Medulla oblongata (tissue), 1 donor: ENCODE data around the gene FGF6.
A peak's percentile ranks its signal among the peaks of the same experiment; 100 is the strongest.
"Not testable (repeated sequence)": the region's sequence is repeated elsewhere in the genome, so short reads cannot be mapped to it uniquely, and the experiment has no call there.

Source experiments
- DNase-seq: peaks from one replicate; pipeline ENCODE4 v3.0.0-alpha.2; 2015; ENCODE audit errors: extremely low spot score

The FGF6 gene, protein sequence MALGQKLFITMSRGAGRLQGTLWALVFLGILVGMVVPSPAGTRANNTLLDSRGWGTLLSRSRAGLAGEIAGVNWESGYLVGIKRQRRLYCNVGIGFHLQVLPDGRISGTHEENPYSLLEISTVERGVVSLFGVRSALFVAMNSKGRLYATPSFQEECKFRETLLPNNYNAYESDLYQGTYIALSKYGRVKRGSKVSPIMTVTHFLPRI

DNA sequence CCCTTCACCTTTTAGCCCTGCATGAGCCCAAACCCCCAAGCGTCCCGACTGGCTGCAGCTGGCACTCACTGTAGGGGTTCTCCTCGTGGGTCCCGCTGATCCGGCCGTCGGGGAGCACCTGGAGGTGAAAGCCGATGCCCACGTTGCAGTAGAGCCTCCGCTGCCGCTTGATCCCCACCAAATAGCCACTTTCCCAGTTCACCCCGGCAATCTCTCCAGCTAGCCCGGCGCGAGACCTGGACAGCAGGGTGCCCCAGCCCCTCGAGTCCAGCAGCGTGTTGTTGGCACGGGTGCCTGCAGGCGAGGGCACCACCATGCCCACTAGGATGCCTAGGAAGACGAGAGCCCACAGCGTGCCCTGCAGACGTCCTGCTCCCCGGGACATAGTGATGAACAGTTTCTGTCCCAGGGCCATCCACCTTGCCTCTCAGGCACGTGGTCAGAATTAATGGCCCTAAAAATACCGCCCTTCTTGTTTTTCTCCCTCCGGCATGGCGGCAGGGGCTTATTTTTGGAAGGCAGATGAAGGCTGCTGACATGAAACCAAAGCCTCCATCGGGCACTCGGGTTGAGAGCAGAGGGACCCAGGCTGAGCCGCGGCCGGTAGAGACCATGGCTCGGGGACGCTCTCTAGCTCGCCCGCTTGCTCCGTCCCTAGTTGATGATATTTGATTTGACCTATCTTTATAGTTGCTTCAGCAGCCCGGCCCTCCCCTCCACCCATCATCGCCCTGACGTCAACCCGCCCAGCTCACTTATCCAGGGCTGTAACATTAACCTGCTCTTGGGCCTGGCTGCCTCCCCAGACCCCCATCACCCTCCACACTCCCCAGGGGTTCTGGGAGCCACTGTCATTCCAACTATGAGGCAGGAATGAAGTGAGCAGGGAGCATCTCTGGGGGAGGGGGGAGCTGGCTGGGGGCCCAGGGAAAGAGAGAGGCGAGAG, at the start of gene FGF6:
FGF6 (minus strand) TSS at position 660 of the 946 bp plus-strand sequence; CDS start at position 415, 245 bp downstream.
- DNase-seq = no peak

DNA sequence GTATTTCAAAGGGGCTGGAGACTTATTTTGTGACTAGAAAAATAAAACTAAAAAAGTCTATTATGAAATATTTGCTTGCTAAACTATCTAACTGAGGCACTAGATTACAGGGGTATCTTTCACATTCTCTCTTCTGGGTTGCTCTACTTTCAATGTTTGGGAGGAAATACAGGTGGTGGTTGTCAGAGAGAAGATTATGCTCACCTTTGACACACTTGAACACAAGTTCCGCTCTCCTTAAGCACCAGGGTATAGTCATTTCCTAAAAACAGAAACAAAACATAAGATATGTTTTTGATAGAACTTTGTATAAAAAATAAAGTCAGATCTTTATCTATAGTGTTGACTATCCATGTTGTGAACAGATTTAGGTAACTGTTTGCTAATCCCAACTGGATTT, 45.4 kb upstream of the FGF6 start:
- DNase-seq = no peak

DNA sequence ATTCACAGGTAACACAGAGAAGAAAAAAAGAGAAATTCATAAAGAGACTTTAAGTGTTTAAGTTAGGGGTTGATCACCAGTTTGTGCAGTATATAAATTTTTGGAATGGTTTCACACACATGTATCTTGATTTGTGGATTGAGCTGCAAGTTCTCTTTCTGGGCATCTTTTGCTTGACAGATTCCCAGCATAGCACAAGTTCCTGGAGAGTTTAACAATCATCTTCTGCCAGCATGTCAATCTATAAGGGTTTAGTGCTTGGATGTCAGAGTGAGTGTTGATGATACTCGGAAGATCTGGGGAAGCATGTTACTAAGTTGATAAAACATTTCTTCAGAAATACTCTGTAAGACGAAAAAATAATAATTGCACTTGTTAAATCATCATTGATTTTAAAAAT, 43.9 kb upstream of the FGF6 start:
- DNase-seq = no peak

DNA sequence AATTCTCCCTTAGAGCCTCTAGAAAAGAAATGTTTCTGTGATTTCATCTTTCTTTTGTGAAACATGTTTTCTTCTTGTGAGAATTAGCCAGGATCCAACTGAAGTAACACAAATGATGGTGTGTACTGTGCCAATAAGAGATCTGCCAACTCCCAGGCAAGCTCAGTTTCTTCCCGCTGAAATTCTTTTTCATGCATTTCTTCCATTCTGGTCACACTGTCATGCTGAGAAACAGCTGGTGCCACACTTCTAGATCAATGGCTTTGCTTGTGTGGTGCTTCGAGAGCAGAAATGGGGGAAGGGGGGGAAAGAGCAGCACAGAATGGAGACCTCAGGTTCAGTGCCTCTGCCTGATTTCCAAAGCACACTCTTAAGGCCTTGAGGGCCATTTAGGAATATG, 41.4 kb upstream of the FGF6 start:
- peak; percentile 61 for DNase-seq

DNA sequence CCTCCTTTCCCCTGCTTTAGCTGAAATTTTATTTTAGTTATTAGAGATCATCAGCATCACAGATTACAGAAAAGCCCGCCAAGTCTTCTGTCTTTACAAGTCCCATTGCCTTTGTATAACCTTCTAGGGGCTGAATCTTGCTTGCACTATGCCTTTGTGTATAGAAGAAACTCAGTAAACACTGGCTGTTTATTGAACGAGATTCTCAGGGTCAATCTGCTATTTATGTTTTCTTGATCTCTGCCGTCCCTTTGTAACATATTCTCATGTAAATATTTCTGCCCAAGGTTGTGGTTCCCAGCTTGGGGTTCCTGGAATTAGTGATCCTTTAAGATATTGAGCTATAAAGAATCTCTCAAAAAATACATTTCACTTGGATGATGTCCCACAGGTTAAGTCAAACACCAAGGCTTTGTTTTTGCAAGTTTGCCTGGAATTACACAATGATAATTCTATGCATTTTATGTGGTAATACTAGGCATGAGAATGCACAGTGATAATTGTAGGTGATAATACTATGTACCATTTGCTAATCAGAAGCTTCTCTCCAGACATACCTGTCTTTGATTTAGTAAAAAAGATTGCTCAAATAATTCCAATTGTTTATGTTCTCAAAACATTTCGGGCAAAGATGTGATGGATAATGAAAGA, 40.6 kb upstream of the FGF6 start:
- no peak for DNase-seq

DNA sequence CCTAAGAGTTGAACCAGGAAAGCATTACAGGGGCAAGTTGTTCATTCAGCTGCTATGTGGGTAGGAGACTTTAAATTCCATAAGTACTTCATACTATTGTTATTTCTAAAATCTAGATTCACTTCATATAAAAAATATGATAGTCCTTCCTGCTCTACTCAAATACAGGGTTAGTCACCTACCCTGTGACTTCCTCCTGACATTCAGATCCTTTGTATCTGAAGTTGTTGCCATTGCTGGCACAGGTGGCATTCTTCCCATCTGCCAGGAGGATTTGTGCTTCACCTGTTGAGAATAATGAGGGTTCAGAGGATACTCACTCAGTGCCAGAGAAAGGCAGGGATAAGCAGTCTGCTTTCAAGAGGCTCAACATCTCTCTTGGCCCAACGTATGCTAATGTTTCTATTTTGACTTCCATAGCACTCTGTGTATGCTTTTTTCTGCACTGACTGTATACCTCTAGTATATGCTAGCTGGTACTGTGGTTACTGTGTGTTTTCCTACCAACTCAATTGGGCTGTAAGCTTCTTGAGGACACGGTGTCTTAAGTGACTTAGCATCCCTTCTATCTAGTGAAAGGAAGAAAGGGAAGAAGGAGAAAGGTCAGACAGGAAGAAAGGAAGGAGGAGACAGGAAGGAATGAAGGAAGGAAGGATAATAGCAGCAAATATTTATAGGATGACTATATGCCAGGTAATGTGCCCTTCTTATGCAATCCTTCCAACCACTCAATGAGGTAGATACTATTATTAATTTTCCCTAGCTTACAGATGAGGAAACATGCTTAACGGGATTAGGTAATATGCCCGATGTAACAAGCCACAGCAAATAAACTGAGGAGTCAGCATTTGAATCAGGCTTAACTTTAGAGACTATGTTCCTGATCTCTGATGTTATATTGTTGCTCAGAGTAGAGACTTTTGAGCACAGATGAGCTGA, 38.5 kb upstream of the FGF6 start:
- DNase-seq = no peak

DNA sequence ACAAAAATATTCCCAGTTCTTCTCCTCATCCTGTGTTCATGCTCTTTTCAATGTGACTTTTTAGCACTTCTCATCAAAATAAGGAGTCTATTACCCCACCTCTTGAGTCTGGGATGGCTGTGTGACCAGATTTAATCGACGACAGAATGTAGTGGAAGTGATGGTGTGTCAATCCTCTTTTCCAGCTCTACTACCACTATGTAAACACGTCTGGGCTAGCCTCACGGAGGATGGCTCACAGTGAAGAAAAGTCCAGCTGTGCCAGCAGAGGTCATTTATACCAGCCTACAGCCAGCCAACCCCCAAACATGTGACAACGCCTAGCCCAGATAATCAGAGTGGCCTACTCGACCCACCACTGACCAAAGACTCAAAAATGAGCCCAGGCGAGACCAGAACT, 37.3 kb upstream of the FGF6 start:
- DNase-seq = no peak

DNA sequence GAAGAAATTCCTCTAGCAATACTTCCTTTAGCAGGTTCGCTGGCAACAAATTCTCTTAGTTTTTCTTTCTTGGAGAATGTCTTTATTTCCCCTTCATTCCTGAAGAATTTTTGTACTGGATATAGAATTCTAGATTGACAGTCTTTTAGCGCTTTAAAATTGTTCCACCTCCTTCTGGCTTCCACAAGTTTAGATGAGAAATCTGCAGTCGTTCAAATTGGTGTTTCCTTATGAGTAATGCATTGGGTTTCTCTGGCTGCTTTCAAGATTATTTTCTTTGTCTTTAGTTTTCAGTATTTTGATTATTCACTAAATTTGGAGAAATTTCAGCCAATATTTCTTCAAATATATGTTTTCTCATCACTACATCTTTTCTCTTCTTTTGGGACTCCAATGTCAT, 33.3 kb upstream of the FGF6 start:
- no peak for DNase-seq

DNA sequence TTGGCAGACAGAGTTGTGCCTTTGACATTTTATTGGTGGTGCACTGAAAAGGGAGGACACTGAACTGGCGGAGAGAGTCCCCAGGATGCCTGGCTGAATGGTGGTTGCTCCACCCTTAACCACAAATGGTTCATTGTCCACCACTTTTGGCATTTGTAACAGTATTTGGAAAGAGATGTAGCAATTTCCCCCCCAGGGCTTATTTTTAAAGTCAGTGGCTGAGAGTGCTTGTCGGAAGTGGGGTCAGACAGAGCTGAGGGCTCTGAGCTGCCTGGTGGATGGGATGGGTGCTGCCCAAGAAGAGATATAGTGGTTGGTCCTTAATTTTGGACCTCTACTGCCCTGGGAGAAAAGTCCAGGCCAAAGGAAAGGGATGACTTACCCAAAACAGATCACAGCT, 31.5 kb upstream of the FGF6 start:
- no peak for DNase-seq

DNA sequence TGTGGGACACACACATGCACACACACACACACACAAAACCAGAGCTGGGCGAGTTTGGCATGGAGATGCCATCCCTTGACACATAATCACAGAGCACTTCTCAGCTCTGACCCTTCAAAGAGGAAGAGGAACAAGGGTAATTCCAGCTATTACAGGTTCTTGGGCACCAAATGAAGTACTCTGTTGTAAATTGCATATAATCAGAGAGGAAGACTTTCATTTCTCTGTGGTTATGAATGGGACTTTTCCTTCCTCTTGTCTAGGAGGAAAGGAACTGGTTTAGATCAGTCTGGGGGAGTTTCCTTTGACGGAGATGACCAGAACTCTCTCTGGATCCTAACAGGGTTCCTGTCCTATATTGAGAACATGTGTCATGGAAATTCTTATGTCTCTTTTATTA, 26.4 kb upstream of the FGF6 start:
- no peak for DNase-seq

DNA sequence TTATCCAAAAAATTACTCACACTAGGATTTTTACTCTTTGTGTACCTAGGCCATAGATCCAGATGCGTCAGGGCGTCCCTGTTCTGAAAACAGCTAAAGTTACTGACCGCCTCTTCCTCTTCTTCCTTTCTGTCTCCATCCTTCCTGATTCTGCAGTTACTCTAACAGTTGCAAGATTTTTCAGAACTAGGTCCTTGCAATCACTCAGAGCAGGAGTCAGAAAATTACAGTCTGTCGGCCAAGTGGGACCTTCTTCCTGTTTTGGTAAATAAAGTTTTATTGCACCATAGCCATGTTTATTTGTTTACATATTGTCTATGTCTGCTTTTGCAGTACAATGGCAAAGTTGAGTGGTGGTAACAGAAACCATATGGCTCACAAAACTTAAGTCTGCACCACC, 25.6 kb upstream of the FGF6 start:
- DNase-seq = no peak

DNA sequence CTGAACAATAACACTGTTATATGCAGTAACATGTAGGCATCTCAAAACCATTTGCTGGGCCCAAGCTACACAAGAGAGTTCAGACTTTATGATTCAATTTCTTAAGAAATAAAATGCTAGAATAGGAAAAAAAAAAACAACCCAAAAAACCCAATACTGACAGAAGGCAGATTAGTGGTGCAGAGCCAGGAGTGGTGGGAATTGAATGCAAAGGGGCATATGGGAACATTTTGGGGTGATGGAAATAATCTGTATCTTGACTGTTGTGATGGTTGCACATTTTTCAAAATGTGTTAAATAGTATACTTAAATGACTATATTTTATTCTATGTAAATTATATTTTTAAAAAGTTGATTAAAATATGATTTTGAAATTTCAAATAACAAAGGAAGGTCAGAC, 23.4 kb upstream of the FGF6 start:
- no peak for DNase-seq

DNA sequence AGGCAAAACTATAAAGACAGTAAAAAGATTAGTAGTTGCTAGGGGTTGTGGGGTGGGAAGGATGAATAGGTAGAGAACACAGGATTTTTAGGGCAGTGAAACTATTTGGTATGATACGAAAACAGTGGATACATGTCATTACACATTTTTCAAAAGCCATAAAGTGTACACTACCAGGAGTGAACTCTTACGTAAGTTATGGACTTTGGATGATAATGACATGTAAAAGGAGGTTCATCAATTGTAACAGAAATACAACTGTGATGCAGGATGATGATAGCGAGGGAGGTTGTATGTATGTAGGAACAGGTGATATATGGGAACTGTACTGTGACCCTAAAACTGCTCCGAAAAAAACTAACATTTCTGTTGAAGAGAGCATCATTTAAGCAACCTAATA, 15.1 kb upstream of the FGF6 start:
- DNase-seq = no peak

DNA sequence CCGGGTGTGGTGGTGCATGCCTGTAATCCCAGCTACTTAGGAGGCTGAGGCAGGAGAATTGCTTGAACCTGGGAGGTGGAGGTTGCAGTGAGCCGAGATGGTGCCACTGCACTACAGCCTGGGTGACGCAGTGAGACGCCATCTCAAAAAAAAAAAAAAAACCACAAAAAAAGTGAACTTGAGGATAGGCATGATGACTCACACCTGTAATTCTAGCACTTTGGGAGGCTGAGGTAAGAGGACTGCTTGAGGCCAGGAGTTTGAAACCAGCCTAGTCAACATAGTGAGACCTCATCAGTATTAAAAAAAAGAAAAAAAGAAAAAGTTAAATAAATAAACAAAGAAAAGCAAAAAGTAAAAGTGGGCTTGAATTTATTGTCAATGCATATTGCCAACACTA, 10.2 kb upstream of the FGF6 start:
- DNase-seq = not testable (repeated sequence)

DNA sequence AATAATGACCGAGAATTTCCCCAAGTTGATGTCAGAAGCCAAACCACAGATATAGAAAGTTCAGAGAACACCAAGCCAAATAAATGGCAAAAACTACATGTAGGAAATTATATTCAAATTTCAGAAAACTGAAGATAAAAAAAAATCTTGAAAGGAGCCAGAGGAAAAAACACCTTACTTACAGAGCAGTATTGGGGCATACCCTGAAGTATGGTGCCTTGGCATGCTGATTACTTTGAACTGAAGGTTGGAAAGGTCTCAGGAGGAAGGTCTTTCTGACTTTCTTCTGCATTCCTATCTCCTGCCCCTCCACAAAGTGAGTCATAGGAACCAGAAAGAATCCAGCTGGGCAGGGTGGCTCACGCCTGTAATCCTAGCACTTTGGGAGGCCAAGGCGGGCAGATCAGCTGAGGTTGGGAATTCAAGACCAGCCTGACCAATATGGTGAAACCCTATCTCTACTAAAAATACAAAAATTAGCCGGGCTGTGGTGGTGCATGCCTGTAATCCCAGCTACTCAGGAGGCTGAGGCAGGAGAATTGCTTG, 8.8 kb upstream of the FGF6 start:
- DNase-seq = no peak

DNA sequence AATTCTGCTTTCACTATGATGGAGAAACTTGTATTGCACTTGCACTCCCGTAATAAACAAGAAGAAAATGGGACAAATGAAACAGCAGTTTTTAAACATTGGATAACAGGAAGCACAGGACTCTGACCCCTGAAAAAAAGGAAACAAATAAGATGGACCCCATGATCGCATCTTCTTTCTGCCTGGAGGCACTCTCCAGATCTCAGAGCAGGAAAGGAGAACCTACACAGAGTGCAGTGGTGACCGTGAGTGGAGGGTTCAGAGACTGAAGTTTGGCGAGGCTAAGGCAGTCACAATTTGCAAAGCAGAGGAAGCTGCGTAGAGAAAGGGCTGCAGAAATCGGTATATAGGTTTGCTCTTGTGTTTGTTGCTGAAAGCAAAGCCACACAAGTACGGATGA, 6.1 kb upstream of the FGF6 start:
- no peak for DNase-seq

DNA sequence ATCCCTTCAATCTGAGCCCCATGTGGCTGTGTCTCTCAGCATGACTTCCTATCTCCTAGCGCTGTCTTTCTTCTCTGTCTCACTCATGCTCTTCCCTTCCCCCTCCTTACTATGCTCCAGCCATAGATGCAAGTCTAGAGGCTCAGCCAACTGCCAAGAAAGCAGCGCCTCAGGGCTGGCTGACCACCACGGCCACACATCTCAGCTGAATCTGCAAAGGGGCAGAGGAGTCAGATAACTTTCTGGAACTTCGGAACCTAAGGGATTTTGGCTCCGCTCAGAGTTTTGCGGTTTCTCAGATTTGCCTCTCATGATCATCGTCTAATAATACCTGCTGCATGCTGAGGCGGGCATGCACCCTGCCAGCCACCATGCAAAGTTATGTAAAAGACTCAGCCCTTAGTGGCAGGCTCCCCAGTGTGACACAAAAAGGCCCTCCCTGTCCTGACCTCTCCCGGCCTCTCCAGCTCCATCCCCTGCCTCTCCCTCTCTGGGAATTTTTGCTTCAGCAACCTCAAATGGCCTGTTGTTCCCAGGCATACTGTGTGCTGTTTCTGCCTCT, 5.0 kb upstream of the FGF6 start:
- DNase-seq = peak; percentile 8

DNA sequence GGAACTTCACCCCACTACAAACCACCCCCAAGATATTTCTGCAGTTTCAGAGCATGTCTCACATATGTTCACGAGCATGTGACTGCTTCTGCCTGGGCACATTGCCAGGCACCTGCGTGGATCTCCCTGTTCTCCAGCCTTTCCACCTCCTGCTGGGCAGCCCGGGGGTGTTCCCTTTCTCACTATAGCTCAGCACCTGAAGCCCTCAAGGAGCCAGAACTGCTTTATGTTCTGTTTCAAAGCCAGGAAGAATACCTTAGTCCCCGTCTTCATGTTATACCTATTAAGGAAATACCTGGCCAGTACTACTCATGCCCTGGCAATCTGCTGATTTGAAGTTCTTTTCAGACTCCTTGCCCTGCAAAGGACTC, 4.2 kb upstream of the FGF6 start:
- no peak for DNase-seq

DNA sequence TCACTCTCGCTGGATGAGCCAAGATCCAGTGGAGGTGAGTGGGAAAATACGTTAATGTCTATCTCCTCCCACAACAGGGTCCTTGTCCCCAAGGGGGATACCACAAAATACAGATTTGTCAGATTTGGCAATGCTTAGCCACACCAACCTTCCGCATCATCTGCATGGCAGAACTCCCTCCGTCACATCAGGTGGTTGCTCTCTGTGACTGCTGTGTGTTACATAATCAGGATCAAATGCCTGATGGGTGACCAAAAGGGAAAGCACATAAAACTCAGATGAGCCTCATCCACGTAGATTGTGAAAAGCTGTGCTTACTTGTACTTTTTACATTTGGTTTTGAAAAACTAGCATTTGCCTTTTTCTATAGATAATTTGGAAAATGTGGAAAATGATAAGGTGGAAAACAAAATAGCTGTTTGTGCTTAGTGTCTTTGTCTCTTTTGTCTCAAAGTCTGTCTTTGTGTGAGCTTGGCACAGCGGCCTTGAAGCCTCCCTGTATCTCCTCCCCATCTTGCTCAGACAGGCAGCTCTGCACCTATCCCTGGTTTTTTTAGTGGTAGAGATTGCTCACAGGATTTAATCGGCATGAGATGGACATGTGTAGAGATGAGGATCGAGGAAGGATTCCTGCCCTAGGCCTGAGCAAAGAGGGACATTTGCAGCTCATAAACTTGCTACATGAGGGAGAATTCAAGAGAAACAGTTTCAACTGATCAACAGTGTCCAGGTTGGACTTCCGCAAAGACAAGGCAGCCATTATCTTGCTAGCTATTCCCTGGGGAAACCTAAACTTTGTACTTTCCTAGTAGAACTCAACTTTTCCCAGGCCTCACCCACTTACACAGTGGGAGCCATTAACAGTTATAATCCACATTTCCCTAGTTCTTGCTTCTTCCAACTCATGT, 3.6 kb upstream of the FGF6 start:
- DNase-seq = no peak

DNA sequence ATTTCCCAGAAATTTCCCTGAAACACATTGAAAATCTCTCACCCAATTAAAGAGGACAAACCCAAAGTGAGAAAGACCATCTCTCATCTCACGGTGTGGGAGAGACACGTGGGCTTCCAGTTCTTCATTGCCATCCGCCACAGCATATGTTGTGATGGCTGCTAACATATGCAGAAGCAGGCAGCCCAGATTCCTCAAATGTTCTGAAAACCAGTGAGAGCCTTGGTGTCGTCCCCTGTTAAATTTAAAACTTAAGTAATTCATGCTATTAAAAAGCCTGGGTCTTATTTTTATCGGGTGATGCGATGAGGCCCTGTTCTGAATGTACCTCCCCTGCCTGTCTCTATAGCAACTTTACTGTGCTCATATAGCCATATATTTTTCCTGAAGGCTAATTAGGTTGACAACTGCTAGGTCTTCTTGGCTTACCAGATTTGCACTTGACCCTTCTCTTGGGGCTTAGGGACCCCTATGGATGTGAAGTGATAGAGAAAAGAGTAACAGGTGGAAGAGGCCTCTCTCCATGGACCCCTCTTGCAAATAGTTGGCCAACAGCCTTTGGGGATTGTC, 2.8 kb upstream of the FGF6 start:
- DNase-seq = no peak
